Measurements from ENCODE around the gene CLDN20.

CLDN20 gene

DNA sequence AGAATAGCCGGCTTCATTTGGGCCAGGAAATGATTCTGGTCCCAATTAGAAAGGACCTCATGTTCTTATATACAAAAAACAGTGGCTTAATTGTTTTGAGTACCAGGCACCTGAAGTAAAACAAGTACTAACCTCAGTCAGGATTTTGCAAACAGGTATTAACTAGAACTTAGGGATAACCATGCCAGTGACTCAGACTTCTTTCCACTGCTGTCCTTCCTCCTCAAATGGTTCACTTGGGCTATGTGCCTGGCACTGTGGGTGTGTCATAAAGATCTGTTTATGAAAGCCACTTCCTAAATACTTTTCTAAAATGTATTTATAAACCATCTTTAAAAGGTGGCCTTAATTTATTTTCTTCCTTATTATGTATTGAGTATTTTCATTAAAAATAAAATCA lies 10.7 kb downstream of the CLDN20 start (continued):
- TF ChIP-seq, protein P1, sequence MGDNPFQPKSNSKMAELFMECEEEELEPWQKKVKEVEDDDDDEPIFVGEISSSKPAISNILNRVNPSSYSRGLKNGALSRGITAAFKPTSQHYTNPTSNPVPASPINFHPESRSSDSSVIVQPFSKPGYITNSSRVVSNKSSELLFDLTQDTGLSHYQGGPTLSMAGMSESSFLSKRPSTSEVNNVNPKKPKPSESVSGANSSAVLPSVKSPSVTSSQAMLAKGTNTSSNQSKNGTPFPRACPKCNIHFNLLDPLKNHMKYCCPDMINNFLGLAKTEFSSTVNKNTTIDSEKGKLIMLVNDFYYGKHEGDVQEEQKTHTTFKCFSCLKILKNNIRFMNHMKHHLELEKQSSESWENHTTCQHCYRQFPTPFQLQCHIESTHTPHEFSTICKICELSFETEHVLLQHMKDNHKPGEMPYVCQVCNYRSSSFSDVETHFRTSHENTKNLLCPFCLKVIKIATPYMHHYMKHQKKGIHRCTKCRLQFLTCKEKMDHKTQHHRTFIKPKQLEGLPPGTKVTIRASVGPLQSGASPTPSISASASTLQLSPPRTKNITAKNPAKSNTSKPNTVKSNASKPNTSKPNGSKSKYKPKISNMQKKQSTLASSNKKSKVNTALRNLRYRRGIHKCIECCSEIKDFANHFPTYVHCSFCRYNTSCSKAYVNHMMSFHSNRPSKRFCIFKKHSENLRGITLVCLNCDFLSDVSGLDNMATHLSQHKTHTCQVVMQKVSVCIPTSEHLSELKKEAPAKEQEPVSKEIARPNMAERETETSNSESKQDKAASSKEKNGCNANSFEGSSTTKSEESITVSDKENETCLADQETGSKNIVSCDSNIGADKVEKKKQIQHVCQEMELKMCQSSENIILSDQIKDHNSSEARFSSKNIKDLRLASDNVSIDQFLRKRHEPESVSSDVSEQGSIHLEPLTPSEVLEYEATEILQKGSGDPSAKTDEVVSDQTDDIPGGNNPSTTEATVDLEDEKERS (tag by site-specific recombination; IDR thresholded peaks at IDR 0.05): no peak
- TF ChIP-seq, protein P2, sequence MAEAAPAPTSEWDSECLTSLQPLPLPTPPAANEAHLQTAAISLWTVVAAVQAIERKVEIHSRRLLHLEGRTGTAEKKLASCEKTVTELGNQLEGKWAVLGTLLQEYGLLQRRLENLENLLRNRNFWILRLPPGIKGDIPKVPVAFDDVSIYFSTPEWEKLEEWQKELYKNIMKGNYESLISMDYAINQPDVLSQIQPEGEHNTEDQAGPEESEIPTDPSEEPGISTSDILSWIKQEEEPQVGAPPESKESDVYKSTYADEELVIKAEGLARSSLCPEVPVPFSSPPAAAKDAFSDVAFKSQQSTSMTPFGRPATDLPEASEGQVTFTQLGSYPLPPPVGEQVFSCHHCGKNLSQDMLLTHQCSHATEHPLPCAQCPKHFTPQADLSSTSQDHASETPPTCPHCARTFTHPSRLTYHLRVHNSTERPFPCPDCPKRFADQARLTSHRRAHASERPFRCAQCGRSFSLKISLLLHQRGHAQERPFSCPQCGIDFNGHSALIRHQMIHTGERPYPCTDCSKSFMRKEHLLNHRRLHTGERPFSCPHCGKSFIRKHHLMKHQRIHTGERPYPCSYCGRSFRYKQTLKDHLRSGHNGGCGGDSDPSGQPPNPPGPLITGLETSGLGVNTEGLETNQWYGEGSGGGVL (tag by site-specific recombination; IDR thresholded peaks at IDR 0.05): no peak
- TF ChIP-seq BCL11A (tag by site-specific recombination; IDR thresholded peaks at IDR 0.05; ENCODE audit: low read depth) (no peak), GLIS1 (tag by site-specific recombination; IDR thresholded peaks at IDR 0.05) (no peak), ZBTB7A (tag by site-specific recombination; IDR thresholded peaks at IDR 0.05; ENCODE audit: low read depth) (no peak), MZF1 (tag by site-specific recombination; IDR thresholded peaks at IDR 0.05; ENCODE audit: borderline replicate concordance) (no peak), ZNF707 (tag by site-specific recombination; IDR thresholded peaks at IDR 0.05) (no peak), ZNF600 (tag by site-specific recombination; IDR thresholded peaks at IDR 0.05) (no peak)
- TF ChIP-seq, protein P3, sequence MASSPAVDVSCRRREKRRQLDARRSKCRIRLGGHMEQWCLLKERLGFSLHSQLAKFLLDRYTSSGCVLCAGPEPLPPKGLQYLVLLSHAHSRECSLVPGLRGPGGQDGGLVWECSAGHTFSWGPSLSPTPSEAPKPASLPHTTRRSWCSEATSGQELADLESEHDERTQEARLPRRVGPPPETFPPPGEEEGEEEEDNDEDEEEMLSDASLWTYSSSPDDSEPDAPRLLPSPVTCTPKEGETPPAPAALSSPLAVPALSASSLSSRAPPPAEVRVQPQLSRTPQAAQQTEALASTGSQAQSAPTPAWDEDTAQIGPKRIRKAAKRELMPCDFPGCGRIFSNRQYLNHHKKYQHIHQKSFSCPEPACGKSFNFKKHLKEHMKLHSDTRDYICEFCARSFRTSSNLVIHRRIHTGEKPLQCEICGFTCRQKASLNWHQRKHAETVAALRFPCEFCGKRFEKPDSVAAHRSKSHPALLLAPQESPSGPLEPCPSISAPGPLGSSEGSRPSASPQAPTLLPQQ (tag by site-specific recombination; IDR thresholded peaks at IDR 0.05): no peak
- TF ChIP-seq, protein P4, sequence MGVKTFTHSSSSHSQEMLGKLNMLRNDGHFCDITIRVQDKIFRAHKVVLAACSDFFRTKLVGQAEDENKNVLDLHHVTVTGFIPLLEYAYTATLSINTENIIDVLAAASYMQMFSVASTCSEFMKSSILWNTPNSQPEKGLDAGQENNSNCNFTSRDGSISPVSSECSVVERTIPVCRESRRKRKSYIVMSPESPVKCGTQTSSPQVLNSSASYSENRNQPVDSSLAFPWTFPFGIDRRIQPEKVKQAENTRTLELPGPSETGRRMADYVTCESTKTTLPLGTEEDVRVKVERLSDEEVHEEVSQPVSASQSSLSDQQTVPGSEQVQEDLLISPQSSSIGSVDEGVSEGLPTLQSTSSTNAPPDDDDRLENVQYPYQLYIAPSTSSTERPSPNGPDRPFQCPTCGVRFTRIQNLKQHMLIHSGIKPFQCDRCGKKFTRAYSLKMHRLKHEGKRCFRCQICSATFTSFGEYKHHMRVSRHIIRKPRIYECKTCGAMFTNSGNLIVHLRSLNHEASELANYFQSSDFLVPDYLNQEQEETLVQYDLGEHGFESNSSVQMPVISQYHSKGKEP (tag by site-specific recombination; IDR thresholded peaks at IDR 0.05): no peak

DNA sequence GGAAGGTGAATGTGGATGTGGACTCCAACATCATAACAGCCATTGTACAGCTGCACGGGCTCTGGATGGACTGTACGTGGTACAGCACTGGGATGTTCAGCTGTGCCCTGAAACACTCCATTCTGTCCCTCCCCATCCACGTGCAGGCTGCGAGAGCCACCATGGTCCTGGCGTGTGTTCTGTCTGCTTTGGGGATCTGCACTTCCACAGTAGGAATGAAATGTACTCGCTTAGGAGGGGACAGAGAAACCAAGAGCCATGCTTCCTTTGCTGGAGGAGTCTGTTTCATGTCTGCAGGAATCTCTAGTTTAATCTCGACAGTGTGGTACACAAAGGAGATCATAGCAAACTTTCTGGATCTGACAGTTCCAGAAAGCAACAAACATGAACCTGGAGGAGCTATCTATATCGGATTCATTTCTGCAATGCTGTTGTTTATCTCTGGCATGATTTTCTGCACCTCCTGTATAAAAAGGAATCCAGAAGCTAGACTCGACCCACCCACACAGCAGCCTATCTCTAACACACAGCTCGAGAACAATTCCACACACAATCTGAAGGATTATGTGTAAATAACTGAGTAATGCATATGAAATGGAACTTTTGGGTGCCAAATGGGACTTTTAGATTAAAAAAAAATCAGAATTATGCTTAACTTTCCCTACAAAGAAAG lies 12.1 kb downstream of the CLDN20 start:
- Histone ChIP-seq H3K9me3 (ENCODE audit: control insufficient read depth, insufficient read depth, low read depth, low read length) (no peaks in the 10 kb centered on the region), H3K27ac (ENCODE audit: extremely low read depth, low read depth, low read length) (no peak overlapping the region), H3K36me3 (ENCODE audit: control insufficient read depth in 2 of 2, insufficient read depth in 1 of 2, low read length in 2 of 2) (peaks cover 0 to 34% of the 10 kb centered on the region in 2 experiments; a peak in 1 of 3 replicates), H3K4me3 (ENCODE audit: low read depth, low read length) (no peak overlapping the region), H3K4me1 (ENCODE audit: control insufficient read depth, insufficient read depth, low read length) (no peaks in the 10 kb centered on the region)
- TF ChIP-seq ZFP69B (tag by site-specific recombination; IDR thresholded peaks at IDR 0.05) (no peak), ZNF510 (tag by site-specific recombination; IDR thresholded peaks at IDR 0.05; ENCODE audit: insufficient replicate concordance) (no peak), ZNF202 (tag by site-specific recombination; IDR thresholded peaks at IDR 0.05; ENCODE audit: borderline replicate concordance) (no peak), MZF1 (tag by site-specific recombination; IDR thresholded peaks at IDR 0.05; ENCODE audit: borderline replicate concordance) (no peak), ZNF274 (IDR thresholded peaks at IDR 0.05; ENCODE audit: low read length) (no peak), ZNF274 (tag by site-specific recombination; IDR thresholded peaks at IDR 0.05; ENCODE audit: borderline replicate concordance) (no peak), KLF8 (tag by site-specific recombination; IDR thresholded peaks at IDR 0.05) (no peak)
- TF ChIP-seq, protein P5, sequence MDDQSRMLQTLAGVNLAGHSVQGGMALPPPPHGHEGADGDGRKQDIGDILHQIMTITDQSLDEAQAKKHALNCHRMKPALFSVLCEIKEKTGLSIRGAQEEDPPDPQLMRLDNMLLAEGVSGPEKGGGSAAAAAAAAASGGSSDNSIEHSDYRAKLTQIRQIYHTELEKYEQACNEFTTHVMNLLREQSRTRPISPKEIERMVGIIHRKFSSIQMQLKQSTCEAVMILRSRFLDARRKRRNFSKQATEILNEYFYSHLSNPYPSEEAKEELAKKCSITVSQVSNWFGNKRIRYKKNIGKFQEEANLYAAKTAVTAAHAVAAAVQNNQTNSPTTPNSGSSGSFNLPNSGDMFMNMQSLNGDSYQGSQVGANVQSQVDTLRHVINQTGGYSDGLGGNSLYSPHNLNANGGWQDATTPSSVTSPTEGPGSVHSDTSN (CRISPR knock-in tag; IDR thresholded peaks at IDR 0.05): no peak
- POLR2A ChIA-PET: no interaction called here
- CTCF ChIA-PET: interaction anchor here (0.7 to 2.1 kb wide), 7 partner anchors 9 to 458 kb away, joined by 3 to 7 read pairs (median 4); no protein-coding TSS in a partner anchor
